Effector memory CD4-positive, alpha-beta T cell (primary cell): ENCODE data around the gene SYVN1.
A peak's percentile ranks its signal among the peaks of the same experiment; 100 is the strongest.

Experiments used
- DNase-seq, 3 donors: peaks; one replicate each; pipeline ENCODE4 v3.0.0-alpha.2; 2020
- H3K27ac ChIP-seq: 2 replicates; pipeline ENCODE4 v1.7.0; 2013; ENCODE audit warnings: mild to moderate bottlenecking, low read length, moderate library complexity; ENCODE audit not compliant: insufficient read depth, poor library complexity, severe bottlenecking
- H3K27me3 ChIP-seq: replicated peaks from 2 replicates; pipeline ENCODE4 v1.7.0; 2013; ENCODE audit warnings: mild to moderate bottlenecking, low read length; ENCODE audit not compliant: insufficient read depth, control insufficient read depth, poor library complexity, severe bottlenecking
- H3K36me3 ChIP-seq: 2 replicates; pipeline ENCODE4 v1.7.0; 2013; ENCODE audit warnings: mild to moderate bottlenecking, low read length, moderate library complexity; ENCODE audit not compliant: control insufficient read depth, insufficient read depth
- H3K4me1 ChIP-seq: 2 replicates; pipeline ENCODE4 v1.7.0; 2013; ENCODE audit warnings: low read length, mild to moderate bottlenecking; ENCODE audit not compliant: control insufficient read depth, insufficient read depth, poor library complexity, severe bottlenecking
- H3K4me3 ChIP-seq: 2 replicates; pipeline ENCODE4 v1.7.0; 2013; ENCODE audit warnings: low read length, low read depth, mild to moderate bottlenecking; ENCODE audit not compliant: insufficient read depth, poor library complexity, severe bottlenecking
- H3K9me3 ChIP-seq: 2 replicates; pipeline ENCODE4 v1.7.0; 2013; ENCODE audit warnings: mild to moderate bottlenecking, low read length, moderate library complexity; ENCODE audit not compliant: control insufficient read depth

SYVN1 gene

GRCh38 chr11:65107078-65107477 lies 27.2 kb downstream of the SYVN1 start:
- no peaks in the 10 kb centered on the region for H3K27me3 ChIP-seq
- peaks cover 17% of the 10 kb centered on the region for H3K4me1 ChIP-seq
- H3K27ac ChIP-seq: no peak overlapping the region
- no peaks in the 10 kb centered on the region for H3K9me3 ChIP-seq
- H3K36me3 ChIP-seq: peaks cover 30% of the 10 kb centered on the region
- no peak overlapping the region for H3K4me3 ChIP-seq
- DNase-seq: no peak

GRCh38 chr11:65104628-65105027 lies 29.7 kb downstream of the SYVN1 start:
- peaks cover 30% of the 10 kb centered on the region for H3K36me3 ChIP-seq
- no peak for DNase-seq
- no peak overlapping the region for H3K4me3 ChIP-seq

GRCh38 chr11:65103476-65103875 lies 30.8 kb downstream of the SYVN1 start:
- Histone ChIP-seq H3K9me3 (no peaks in the 10 kb centered on the region), H3K27me3 (no peaks in the 10 kb centered on the region), H3K27ac (no peak overlapping the region), H3K36me3 (peaks cover 22% of the 10 kb centered on the region), H3K4me1 (no peaks in the 10 kb centered on the region), H3K4me3 (no peak overlapping the region)
- no peak for DNase-seq

More at GRCh38 chr11:65104628-65105027, 29.7 kb downstream of the SYVN1 start:
- Histone ChIP-seq H3K27ac (no peak overlapping the region), H3K4me1 (no peaks in the 10 kb centered on the region), H3K27me3 (no peaks in the 10 kb centered on the region), H3K9me3 (no peaks in the 10 kb centered on the region)

- H3K4me3 ChIP-seq: no peak overlapping the region
These were observed 31.9 kb downstream of the SYVN1 start for GRCh38 chr11:65102142-65103095.

GRCh38 chr11:65100674-65101350 lies 33.5 kb downstream of the SYVN1 start:
- Histone ChIP-seq H3K4me1 (peaks cover 18% of the 10 kb centered on the region), H3K4me3 (no peak overlapping the region), H3K36me3 (peaks cover 20% of the 10 kb centered on the region), H3K9me3 (no peaks in the 10 kb centered on the region), H3K27me3 (no peaks in the 10 kb centered on the region), H3K27ac (no peak overlapping the region)
- no peak for DNase-seq

More at GRCh38 chr11:65102142-65103095, 31.9 kb downstream of the SYVN1 start:
- H3K27me3 ChIP-seq: no peaks in the 10 kb centered on the region
- no peak for DNase-seq
- H3K4me1 ChIP-seq: peaks cover 5% of the 10 kb centered on the region
- H3K27ac ChIP-seq: no peak overlapping the region
- H3K36me3 ChIP-seq: peaks cover 22% of the 10 kb centered on the region
- no peaks in the 10 kb centered on the region for H3K9me3 ChIP-seq

- peaks cover 6% of the 10 kb centered on the region for H3K36me3 ChIP-seq
- DNase-seq: no peak
- H3K27ac ChIP-seq: peak overlapping the region; percentile 86
- peak overlapping the region; percentile 76 for H3K4me3 ChIP-seq
- H3K27me3 ChIP-seq: no peaks in the 10 kb centered on the region
- H3K9me3 ChIP-seq: no peaks in the 10 kb centered on the region
- H3K4me1 ChIP-seq: peaks cover 21% of the 10 kb centered on the region
These were observed 37.4 kb downstream of the SYVN1 start for GRCh38 chr11:65096926-65097325.

- DNase-seq: peak; percentile 72 to 76 (median 73)
- Histone ChIP-seq H3K4me3 (peak within 1 kb of the TSS; percentile 76), H3K27me3 (no peaks in the 10 kb centered on the region), H3K9me3 (no peaks in the 10 kb centered on the region), H3K36me3 (peaks cover 6% of the 10 kb centered on the region), H3K27ac (peak within 1 kb of the TSS; percentile 86), H3K4me1 (peaks cover 21% of the 10 kb centered on the region)
These were observed 38.1 kb downstream of the SYVN1 start, which contains the start of gene VPS51 for GRCh38 chr11:65095974-65096806. Gene VPS51, plus strand, starts transcription at chr11:65096214. Its CDS starts 37 bp downstream, at chr11:65096251.

GRCh38 chr11:65095427-65095826 lies 38.9 kb downstream of the SYVN1 start:
- Histone ChIP-seq H3K4me3 (no peak overlapping the region), H3K27ac (no peak overlapping the region), H3K36me3 (peaks cover 6% of the 10 kb centered on the region), H3K4me1 (peaks cover 21% of the 10 kb centered on the region), H3K9me3 (no peaks in the 10 kb centered on the region), H3K27me3 (no peaks in the 10 kb centered on the region)
- DNase-seq: no peak

GRCh38 chr11:65090628-65091027 lies 43.7 kb downstream of the SYVN1 start:
- H3K27ac ChIP-seq: no peak overlapping the region
- no peaks in the 10 kb centered on the region for H3K27me3 ChIP-seq
- H3K4me3 ChIP-seq: no peak overlapping the region
- H3K9me3 ChIP-seq: no peaks in the 10 kb centered on the region
- peaks cover under 1% of the 10 kb centered on the region for H3K4me1 ChIP-seq
- H3K36me3 ChIP-seq: peaks cover 31% of the 10 kb centered on the region
- no peak for DNase-seq
